Transverse colon (tissue), 4 donors: ENCODE measurements around the gene PDE8B.

ENCODE experiments used
- EP300 ChIP-seq: sonication (generic); formaldehyde crosslinking; IDR thresholded peaks from one replicate; pipeline ENCODE4 v1.6.1; 2017; ENCODE audit warnings: antibody characterized with exemption, low read depth
- POLR2A ChIP-seq: fragments of 450-650 bp; IDR thresholded peaks from one replicate; pipeline ENCODE4 v1.6.1; 2016; ENCODE audit warnings: antibody characterized with exemption, mild to moderate bottlenecking, moderate library complexity
- POLR2AphosphoS5 ChIP-seq, 3 donors: sonication (generic); formaldehyde crosslinking; IDR thresholded peaks; one replicate each; pipeline ENCODE4 v1.6.1; 2016; ENCODE audit warnings: antibody characterized with exemption in 3 of 3
- TF ChIP-seq, protein P1 (sequence below), 5 experiments: fragments of 200-600 bp in 3 of 5; fragments of 450-650 bp in 2 of 5; sonication (generic) in 3 of 5; IDR thresholded peaks; 1 replicate in 2 of 5; 2 replicates in 3 of 5; pipeline ENCODE4 v1.5.1; 2016 to 2017; ENCODE audit warnings: antibody characterized with exemption in 5 of 5, inconsistent platforms in 3 of 5, mild to moderate bottlenecking in 2 of 5, moderate library complexity in 1 of 5

DNA sequence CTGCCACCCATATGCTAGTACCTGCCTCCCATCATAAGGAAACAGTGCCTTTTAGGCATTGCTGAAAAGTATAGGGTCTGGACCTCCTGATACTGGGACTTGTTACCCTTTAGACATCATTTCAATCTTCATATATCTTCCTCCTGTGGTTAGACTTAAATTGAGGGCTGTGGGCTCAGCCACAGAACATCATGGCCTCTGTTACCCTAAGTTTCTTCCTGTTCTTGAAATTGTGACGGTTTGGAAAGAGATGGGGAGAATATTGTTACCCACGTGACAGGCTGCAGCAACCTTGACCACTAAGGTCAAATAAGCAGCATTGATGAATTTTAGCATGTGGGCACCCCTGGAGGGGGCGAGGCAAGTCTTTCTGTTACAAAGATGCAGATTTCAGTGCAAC is 87.7 kb downstream of the PDE8B start:
- no peak for TF ChIP-seq POLR2A
- TF ChIP-seq, protein P1, sequence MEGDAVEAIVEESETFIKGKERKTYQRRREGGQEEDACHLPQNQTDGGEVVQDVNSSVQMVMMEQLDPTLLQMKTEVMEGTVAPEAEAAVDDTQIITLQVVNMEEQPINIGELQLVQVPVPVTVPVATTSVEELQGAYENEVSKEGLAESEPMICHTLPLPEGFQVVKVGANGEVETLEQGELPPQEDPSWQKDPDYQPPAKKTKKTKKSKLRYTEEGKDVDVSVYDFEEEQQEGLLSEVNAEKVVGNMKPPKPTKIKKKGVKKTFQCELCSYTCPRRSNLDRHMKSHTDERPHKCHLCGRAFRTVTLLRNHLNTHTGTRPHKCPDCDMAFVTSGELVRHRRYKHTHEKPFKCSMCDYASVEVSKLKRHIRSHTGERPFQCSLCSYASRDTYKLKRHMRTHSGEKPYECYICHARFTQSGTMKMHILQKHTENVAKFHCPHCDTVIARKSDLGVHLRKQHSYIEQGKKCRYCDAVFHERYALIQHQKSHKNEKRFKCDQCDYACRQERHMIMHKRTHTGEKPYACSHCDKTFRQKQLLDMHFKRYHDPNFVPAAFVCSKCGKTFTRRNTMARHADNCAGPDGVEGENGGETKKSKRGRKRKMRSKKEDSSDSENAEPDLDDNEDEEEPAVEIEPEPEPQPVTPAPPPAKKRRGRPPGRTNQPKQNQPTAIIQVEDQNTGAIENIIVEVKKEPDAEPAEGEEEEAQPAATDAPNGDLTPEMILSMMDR (IDR thresholded peaks at IDR 0.05), result no peak
- TF ChIP-seq EP300, result no peak
- no peak for TF ChIP-seq POLR2AphosphoS5 (IDR thresholded peaks at IDR 0.05)
